ENCODE data around the gene LIMK2.

The LIMK2 gene

GRCh38 chr22:31248138-31248745 is 36.1 kb downstream of the LIMK2 start:
- TF ChIP-seq, protein P1, sequence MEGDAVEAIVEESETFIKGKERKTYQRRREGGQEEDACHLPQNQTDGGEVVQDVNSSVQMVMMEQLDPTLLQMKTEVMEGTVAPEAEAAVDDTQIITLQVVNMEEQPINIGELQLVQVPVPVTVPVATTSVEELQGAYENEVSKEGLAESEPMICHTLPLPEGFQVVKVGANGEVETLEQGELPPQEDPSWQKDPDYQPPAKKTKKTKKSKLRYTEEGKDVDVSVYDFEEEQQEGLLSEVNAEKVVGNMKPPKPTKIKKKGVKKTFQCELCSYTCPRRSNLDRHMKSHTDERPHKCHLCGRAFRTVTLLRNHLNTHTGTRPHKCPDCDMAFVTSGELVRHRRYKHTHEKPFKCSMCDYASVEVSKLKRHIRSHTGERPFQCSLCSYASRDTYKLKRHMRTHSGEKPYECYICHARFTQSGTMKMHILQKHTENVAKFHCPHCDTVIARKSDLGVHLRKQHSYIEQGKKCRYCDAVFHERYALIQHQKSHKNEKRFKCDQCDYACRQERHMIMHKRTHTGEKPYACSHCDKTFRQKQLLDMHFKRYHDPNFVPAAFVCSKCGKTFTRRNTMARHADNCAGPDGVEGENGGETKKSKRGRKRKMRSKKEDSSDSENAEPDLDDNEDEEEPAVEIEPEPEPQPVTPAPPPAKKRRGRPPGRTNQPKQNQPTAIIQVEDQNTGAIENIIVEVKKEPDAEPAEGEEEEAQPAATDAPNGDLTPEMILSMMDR (IDR thresholded peaks at IDR 0.05), result no peak
- Histone ChIP-seq H3K4me3 (peak overlapping the region; percentile 71), H3K27ac (peak overlapping the region in 1 of 2 donors; percentile 72)
- DNase-seq (ENCODE audit: low spot score), result peak; percentile 86

DNA sequence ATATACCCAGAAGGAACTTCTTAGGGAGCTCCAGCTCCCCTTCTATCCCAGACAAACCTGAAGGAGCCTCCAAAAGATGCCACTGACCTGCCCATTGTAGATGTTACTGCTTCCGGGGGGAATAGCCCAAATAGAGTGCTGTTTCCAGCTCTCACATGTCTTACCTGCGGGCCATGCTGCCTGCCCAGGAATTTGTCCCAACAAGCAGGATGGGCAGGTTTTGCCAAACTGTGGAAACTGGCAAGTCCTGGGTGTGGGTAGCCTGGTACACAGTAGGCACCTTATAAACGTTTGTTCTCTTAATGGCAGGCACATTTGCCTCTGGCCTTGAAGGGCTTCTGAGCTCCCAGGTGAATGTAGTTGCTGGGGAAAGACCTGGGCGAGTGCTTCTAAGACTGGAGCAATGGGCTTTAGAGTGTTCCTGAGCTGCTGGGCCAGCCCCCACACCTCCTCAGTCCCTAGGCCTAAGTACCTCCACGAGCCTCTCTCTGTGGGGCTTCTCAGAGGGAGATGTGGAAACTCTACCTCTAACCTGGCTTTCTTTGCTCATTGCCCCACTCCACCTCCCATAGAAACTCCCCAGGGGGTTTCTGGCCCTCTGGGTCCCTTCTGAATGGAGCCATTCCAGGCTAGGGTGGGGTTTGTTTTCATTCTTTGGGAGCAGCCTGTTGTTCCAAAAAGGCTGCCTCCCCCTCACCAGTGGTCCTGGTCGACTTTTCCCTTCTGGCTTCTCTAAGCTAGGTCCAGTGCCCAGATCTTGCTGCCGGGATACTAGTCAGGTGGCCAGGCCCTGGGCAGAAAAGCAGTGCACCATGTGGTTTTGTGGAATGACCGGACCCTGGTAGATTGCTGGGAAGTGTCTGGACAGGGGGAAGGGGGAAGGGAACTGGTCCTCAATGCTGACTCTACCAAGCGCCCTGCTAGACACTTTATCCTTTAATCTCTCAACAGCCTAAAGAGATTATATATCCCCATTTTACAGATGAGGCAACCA is 37.2 kb downstream of the LIMK2 start:
- TF ChIP-seq, protein P1 (IDR thresholded peaks at IDR 0.05), result no peak
- Histone ChIP-seq H3K27ac (peak overlapping the region; percentile 44 to 72), H3K4me3 (peak overlapping the region; percentile 71)
- no peak for DNase-seq (ENCODE audit: low spot score)

GRCh38 chr22:31250740-31251600 is 38.9 kb downstream of the LIMK2 start:
- no peak for DNase-seq (ENCODE audit: low spot score)
- no peak overlapping the region for H3K27ac ChIP-seq
- TF ChIP-seq, protein P1 (IDR thresholded peaks at IDR 0.05), result no peak
- H3K4me3 ChIP-seq, result no peak overlapping the region

- no peak overlapping the region for H3K27ac ChIP-seq
- H3K4me3 ChIP-seq, result no peak overlapping the region
- TF ChIP-seq, protein P1 (IDR thresholded peaks at IDR 0.05), result no peak
- no peak for DNase-seq (ENCODE audit: low spot score)
These were observed 41.9 kb downstream of the LIMK2 start for GRCh38 chr22:31253949-31254348.

DNA sequence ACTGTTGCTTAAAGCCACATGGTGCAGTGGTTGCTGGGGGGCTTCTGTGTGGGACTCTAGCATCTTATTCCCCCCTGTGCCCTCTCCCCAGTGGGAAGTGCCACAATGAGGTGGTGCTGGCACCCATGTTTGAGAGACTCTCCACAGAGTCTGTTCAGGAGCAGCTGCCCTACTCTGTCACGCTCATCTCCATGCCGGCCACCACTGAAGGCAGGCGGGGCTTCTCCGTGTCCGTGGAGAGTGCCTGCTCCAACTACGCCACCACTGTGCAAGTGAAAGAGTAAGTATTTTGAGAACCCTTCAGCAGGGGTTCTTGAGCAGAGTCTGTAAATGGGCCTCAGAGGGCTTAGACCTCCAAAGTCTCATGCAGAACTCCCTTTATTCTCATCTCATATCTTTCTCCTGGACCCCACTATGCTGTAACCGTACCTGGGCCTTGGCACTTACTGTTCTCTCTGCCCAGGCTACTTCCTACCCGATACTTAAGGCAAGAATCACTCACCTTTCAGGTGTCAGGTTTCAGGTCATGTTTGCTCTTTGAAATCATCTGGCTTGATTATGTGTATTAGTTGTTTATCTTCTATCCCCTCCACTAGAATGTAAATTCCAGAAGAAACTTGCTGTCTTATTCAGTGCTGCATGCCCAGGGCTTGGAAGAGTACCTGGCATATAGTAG is 47.8 kb downstream of the LIMK2 start:
- no peak for DNase-seq (ENCODE audit: low spot score)
- no peak overlapping the region for H3K4me3 ChIP-seq
- no peak overlapping the region for H3K27ac ChIP-seq
- TF ChIP-seq, protein P1 (IDR thresholded peaks at IDR 0.05), result no peak

GRCh38 chr22:31260474-31260856 is 48.4 kb downstream of the LIMK2 start:
- no peak for DNase-seq (ENCODE audit: low spot score)
- H3K4me3 ChIP-seq, result no peak overlapping the region
- H3K27ac ChIP-seq, result no peak overlapping the region
- TF ChIP-seq, protein P1 (IDR thresholded peaks at IDR 0.05), result no peak

Measured in coronary artery (tissue), 2 donors.